DMS114 treated with DMSO at 0.1 percent for 48 hours (cell line): ENCODE data around the gene CALHM6.
"Not testable (repeated sequence)": the region's sequence is repeated elsewhere in the genome, so short reads cannot be mapped to it uniquely, and the experiment has no call there.

Experiments used
- DNase-seq: peaks from one replicate; lab custom pipeline; 2025; ENCODE audit not compliant: unreplicated experiment; lab: John Stamatoyannopoulos, UW

Gene CALHM6

GRCh38 chr6:116472706-116473105 is 11.5 kb downstream of the CALHM6 start:
- peak; percentile 65 for DNase-seq

- no peak for DNase-seq
These were observed 14.0 kb downstream of the CALHM6 start for GRCh38 chr6:116475141-116475540.

GRCh38 chr6:116476002-116476678 is 15.0 kb downstream of the CALHM6 start:
- DNase-seq = peak; percentile 34

DNA sequence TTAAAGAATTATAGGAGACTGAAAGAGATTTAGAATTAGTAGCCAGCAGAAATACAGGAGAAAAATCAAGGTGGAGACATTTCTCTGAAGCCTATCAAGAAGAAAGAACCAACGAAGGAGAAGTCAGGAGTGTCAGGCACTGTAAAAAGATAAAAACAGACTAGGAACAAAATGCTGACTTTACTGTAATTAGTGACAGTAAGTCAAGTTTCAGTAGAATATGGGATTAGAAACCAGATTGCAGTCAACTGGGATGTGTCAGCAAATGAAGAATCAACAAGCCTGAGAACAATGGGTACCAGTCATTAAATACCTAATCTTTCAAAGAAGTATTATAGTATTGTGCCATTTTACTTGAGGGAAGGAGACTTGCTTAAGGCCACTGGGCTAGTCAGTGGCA is 21.6 kb downstream of the CALHM6 start:
- no peak for DNase-seq

DNA sequence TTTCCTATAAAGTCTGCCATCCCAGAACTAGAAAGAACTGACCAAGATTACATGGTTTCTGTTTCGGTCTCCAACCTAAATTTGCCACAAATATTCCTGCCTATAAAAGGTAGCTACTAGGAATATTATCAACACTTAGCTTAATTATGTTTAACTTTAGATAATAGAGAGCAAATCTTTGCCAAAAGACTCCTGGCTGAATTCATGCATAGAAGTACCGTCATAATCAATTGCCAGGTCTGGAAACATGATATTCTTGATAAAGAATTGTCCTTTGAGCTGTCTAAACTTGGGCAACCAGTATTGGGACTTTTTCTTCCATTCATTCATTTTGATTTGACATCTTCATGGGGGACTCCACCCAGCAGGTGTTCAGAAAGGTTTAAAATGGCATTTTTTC is 22.4 kb downstream of the CALHM6 start:
- no peak for DNase-seq

DNA sequence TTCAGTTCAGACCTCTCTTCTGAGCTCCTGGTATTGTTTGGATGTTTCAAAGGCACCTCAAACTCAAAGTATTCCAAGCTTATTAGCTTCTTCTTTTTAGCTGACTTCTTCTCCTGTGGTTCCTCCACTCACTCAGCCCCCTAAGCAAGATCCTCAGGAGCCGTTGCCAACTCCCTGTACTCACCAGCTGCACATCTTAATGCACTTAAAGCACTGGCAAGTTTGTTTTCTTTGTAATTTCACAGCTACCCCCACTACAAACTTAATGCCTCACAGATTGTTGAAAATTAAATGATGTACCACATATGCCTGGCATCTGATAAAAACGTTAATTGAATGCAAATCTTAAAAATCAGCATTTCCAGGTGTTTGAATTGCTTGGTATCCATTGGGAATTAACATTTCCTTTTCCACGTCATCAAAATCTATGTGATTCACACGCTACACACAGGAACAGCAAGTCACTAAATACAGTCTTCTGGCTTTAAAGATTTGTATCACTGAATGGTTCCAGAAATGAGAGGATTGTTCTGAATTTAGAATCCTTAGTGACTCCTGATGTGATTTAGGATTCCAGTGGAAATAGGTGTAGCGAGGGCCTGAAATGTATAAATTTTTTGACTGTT is 24.5 kb downstream of the CALHM6 start:
- DNase-seq = no peak

- no peak for DNase-seq
These were observed 30.6 kb downstream of the CALHM6 start for GRCh38 chr6:116491610-116492330.

GRCh38 chr6:116492331-116493067 is 31.3 kb downstream of the CALHM6 start:
- no peak for DNase-seq

GRCh38 chr6:116495161-116495560 is 34.0 kb downstream of the CALHM6 start:
- DNase-seq = not testable (repeated sequence)

DNA sequence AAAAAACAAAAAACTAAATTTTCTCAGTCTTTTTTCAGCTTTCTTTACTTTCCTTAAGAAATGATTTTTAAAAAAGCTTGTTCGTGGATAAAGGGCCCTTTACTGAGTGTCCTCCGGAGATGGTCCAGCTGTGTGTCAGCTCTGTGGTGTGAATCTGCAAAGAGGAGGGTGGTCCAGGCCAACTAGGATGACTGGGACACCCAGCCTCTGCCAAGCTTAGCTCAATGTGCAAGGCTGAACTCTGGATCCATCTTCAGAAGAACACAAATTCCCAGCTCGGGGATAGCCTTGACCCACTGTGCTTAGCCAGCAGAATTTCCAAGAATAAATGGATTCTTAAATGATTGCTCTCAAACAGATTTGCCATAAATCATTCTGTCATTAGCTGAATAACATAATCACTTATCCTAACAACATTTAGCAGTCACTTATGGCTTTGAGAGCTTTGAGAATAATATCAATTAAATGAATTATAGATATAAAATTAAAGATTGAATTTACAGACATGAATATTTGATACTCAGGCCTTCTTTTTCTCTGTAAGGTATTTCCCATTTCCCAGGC is 36.0 kb downstream of the CALHM6 start:
- DNase-seq = no peak

DNA sequence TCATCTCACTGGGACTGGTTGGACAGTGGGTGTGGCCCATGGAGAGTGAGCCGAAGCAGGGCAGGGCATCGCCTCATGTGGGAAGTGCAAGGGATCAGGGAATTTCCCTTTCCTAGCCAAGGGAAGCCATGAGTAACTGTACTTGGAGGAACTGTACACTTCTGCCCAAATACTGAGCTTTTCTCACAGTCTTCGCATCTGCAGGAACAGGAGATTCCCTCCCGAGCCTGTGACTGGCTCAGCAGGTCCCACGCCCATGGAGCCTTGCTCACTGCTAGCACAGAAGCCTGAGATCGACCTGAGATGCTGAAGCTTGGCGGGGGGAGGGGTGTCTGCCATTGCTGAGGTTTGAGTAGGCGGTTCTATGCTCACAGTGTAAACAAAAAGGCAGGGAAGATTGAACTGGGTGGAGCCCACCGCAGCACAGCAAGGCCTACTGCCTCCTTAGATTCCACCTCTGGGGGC is 39.8 kb downstream of the CALHM6 start:
- no peak for DNase-seq

GRCh38 chr6:116507324-116507723 is 46.1 kb downstream of the CALHM6 start:
- DNase-seq = no peak

- DNase-seq = no peak
These were observed 47.4 kb downstream of the CALHM6 start for GRCh38 chr6:116508527-116508926.

DNA sequence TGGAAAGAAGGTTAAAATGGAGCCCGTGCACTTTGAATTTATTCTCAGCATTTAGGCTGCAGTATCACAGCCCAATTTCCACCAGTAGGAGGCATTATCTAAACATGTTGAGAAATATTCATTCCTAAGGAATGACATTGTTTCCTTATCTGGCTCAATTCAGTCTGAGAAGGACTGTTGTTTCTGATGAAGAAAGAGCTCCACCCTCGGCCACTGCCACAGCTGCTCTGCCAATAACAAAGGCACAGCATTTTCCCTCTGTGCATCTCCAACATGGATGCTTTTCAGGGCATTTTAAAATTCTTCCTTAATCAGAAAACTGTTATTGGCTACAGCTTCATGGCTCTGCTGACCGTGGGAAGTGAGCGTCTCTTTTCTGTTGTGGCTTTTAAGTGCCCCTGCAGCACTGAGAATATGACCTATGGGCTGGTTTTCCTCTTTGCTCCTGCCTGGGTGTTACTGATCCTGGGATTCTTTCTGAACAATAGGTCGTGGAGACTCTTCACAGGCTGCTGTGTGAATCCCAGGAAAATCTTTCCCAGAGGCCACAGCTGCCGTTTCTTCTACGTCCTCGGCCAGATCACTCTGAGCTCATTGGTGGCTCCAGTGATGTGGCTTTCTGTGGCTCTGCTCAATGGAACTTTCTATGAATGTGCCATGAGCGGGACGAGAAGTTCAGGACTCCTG is 50.4 kb downstream of the CALHM6 start, which contains the start of gene CALHM5:
Gene CALHM5, plus strand, starts transcription at position 216 of the 687 bp plus-strand sequence. Its CDS starts 58 bp downstream, at position 274.
- DNase-seq = peak; percentile 64

- no peak for DNase-seq
These were observed 51.0 kb downstream of the CALHM6 start for GRCh38 chr6:116512111-116512559.

DNA sequence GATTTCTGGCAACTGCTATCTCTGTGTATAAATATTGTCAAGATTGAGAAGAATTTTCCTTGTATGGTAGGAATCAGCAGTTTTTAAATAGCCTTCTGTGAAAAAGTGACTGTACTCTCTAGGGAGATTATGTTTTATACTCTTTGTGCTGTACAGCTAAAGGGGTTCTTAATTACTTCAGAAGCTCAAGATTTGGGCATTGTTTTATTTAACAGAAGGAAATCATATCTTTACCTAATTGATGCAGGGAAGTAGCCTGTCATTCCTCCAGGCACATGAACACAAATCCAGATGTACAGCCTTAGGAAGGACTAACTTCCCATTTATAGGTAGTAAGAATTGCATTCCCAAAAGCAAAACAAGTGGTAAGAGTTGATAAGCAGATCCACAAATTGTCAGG is 51.6 kb downstream of the CALHM6 start:
- no peak for DNase-seq
